Adrenal gland (tissue), 12 donors: ENCODE data around the gene DENND5B. TPM values are rescaled to one million over a fixed set of nuclear protein-coding genes. Genes with fewer than 3 reads are reported as not detected.

Source experiments
- DNase-seq, 7 donors: peaks; one replicate each; pipeline ENCODE4 v3.0.0-alpha.2; 2019 to 2020
- H3K27ac ChIP-seq, 5 donors: fragments of 200-600 bp; sonication (generic) in 4 of 5; 1 replicate in 3 of 5; 2 replicates in 2 of 5; pipeline versions ENCODE4 v1.5.1 to v1.8.0; 2016 to 2020; ENCODE audit warnings: mild to moderate bottlenecking in 1 of 5
- H3K27me3 ChIP-seq: fragments of 200-600 bp; 2 replicates; pipeline ENCODE4 v1.8.0; 2021
- H3K36me3 ChIP-seq, 2 donors: fragments of 200-600 bp; replicated peaks in 1 of 2; 1 replicate in 1 of 2; 2 replicates in 1 of 2; pipeline versions ENCODE4 v1.5.1 to v1.8.0; 2018 to 2022
- H3K4me1 ChIP-seq, 2 donors: fragments of 200-600 bp; replicated peaks in 1 of 2; 1 replicate in 1 of 2; 2 replicates in 1 of 2; pipeline versions ENCODE4 v1.5.1 to v1.8.0; 2018 to 2021
- H3K4me3 ChIP-seq, 4 donors: fragments of 200-600 bp; sonication (generic) in 3 of 4; one replicate each; pipeline ENCODE4 v1.5.1; 2016 to 2018
- H3K9me3 ChIP-seq, 3 donors: fragments of 200-600 bp; sonication (generic) in 1 of 3; replicated peaks in 1 of 3; 1 replicate in 2 of 3; 2 replicates in 1 of 3; pipeline versions ENCODE4 v1.5.1 to v1.8.0; 2016 to 2021
- POLR2A ChIP-seq, 2 donors: fragments of 450-650 bp; IDR thresholded peaks; one replicate each; pipeline ENCODE4 v1.6.1; 2017; ENCODE audit warnings: antibody characterized with exemption in 2 of 2, mild to moderate bottlenecking in 2 of 2, moderate library complexity in 1 of 2
- WGBS, 4 donors: extraction: QIAGEN DNeasy Blood & Tissue Kit in 2 of 4; methylation state at CpG; one replicate each; pipeline versions ENCODE4 v1.1.5 to v1.1.7; 2013 to 2017; 5-methylcytosine and 5-hydroxymethylcytosine counted together
- intact Hi-C, 2 donors: fragments of 100-400 bp; cut with DNase I; formaldehyde crosslinking; loops; one replicate each; pipeline versions ENCODE4 v1.14.1 to v1.15.0; 2022 to 2023
- polyA plus RNA-seq, 3 donors: library from polyadenylated mRNA; stranded (reverse); fragments of 200-250 nt in 2 of 3; fragments of 350-450 nt in 1 of 3; fragmentation: Illumina TruSeq in 1 of 3; extraction: RNeasy Lipid Tissue Mini Kit (QIAGEN cat#74804) in 1 of 3; gene quantifications; one replicate each; pipeline ENCODE4 v1.2.3, GENCODE V29; 2013 to 2014
- total RNA-seq, 9 donors: library from RNA; depleted of rRNA in 4 of 9; stranded (reverse); fragments of >200 nt in 4 of 9; fragments of 120-200 nt in 1 of 9; fragmentation: NEBNext Ultra II Directional in 1 of 9; extraction: Animal tissue kit (Norgen Biotek cat#: 25700) in 1 of 9; gene quantifications; one replicate each; pipeline versions ENCODE4 v1.1.0 to v1.2.4, GENCODE V29; 2013 to 2023
- TF ChIP-seq, protein P1 (sequence below), 6 experiments: fragments of 450-650 bp in 4 of 6; fragments of 200-600 bp in 2 of 6; sonication (generic) in 1 of 6; IDR thresholded peaks; 1 replicate in 5 of 6; 2 replicates in 1 of 6; pipeline versions ENCODE4 v1.5.1 to v1.8.0; 2016 to 2021; ENCODE audit warnings: antibody characterized with exemption in 6 of 6, mild to moderate bottlenecking in 2 of 6, moderate library complexity in 1 of 6
- donor health status: healthy with polysubstance abuse.
- donor health status: Bipolar disorder and iron deficiency.
- donor health status: DM: yes; HTN: yes; CAD: no.
- donor health status: DM: no; HTN: no; CAD: no.
- donor health status: DM: no; HTN: no; CAD: no.
- donor health status: DM: yes; HTN: yes; CAD: no.

DENND5B gene
- total and polyA plus RNA-seq, 12 donors, result 4.2 to 32.5 (median 23.0) TPM

DNA sequence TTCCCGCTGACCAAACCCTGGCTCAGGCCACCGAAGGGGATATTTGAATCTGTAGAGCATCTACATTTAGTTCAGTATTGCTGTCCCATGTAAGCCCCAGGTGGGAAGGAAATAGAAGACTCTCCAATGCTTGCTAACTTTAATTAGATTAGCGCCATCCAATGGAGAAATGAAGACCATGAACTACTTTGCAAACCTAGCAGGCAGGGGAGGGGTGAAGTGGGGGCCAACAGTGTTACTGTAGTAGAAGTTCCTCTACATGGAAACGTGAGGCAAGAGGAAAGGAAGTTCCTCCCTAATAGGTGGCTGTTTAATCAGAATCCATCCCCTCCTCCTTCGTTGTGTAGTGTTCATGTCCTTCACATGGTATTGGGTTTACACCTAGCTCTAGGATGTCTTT lies 9.3 kb upstream of the DENND5B start:
- Histone ChIP-seq H3K27ac (no peak overlapping the region), H3K36me3 (no peaks in the 10 kb centered on the region), H3K4me1 (no peaks in the 10 kb centered on the region), H3K4me3 (no peak overlapping the region), H3K27me3 (no peaks in the 10 kb centered on the region), H3K9me3 (no peaks in the 10 kb centered on the region)
- 80 to 91% (median 88%) methylated on average over 5 of the region's 5 CpGs for WGBS, 4 donors
- TF ChIP-seq, protein P1, sequence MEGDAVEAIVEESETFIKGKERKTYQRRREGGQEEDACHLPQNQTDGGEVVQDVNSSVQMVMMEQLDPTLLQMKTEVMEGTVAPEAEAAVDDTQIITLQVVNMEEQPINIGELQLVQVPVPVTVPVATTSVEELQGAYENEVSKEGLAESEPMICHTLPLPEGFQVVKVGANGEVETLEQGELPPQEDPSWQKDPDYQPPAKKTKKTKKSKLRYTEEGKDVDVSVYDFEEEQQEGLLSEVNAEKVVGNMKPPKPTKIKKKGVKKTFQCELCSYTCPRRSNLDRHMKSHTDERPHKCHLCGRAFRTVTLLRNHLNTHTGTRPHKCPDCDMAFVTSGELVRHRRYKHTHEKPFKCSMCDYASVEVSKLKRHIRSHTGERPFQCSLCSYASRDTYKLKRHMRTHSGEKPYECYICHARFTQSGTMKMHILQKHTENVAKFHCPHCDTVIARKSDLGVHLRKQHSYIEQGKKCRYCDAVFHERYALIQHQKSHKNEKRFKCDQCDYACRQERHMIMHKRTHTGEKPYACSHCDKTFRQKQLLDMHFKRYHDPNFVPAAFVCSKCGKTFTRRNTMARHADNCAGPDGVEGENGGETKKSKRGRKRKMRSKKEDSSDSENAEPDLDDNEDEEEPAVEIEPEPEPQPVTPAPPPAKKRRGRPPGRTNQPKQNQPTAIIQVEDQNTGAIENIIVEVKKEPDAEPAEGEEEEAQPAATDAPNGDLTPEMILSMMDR (IDR thresholded peaks at IDR 0.05), result no peak
- no peak for TF ChIP-seq POLR2A (IDR thresholded peaks at IDR 0.05)
- DNase-seq, result no peak
- intact Hi-C loops, result no loop called here

GRCh38 chr12:31599053-31599452 lies 8.1 kb upstream of the DENND5B start:
- H3K4me3 ChIP-seq, result no peak overlapping the region
- intact Hi-C loops, result no loop called here
- no peaks in the 10 kb centered on the region for H3K36me3 ChIP-seq
- no peaks in the 10 kb centered on the region for H3K9me3 ChIP-seq
- H3K27me3 ChIP-seq, result no peaks in the 10 kb centered on the region
- no peak for DNase-seq
- TF ChIP-seq POLR2A (IDR thresholded peaks at IDR 0.05), result no peak
- TF ChIP-seq, protein P1 (IDR thresholded peaks at IDR 0.05), result no peak
- H3K4me1 ChIP-seq, result no peaks in the 10 kb centered on the region
- 82 to 96% (median 91%) methylated on average over 4 of the region's 4 CpGs for whole genome bisulfite sequencing, 4 donors
- no peak overlapping the region for H3K27ac ChIP-seq

DNA sequence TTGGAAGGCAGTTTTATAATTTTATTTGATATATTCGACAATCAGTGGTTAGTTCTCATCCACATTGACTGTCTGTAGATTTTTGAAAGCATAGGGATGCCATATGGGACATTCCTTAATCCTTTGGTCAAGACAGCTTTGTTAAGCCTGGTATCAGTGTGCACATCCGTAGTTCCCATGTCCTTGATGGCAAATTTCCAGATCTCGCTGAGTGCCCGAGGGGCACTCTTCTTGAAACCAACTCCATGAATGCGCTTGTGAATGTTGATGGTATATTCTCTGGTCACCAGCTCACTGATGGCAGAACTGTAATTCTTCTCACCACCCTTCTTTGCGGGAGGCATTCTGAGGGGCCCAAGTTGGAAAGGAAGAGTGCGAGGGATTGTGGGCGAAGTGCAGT lies 6.1 kb upstream of the DENND5B start:
- intact Hi-C loops, result no loop called here
- H3K27me3 ChIP-seq, result no peaks in the 10 kb centered on the region
- peaks cover 0 to under 1% of the 10 kb centered on the region in 2 donors for H3K4me1 ChIP-seq
- WGBS, 4 donors, result 74 to 81% (median 76%) methylated on average over 8 of the region's 8 CpGs
- TF ChIP-seq POLR2A (IDR thresholded peaks at IDR 0.05), result no peak
- TF ChIP-seq, protein P1 (IDR thresholded peaks at IDR 0.05), result no peak
- no peak for DNase-seq
- H3K36me3 ChIP-seq, result no peaks in the 10 kb centered on the region
- H3K4me3 ChIP-seq, result no peak overlapping the region
- no peak overlapping the region for H3K27ac ChIP-seq
- H3K9me3 ChIP-seq, result no peaks in the 10 kb centered on the region

DNA sequence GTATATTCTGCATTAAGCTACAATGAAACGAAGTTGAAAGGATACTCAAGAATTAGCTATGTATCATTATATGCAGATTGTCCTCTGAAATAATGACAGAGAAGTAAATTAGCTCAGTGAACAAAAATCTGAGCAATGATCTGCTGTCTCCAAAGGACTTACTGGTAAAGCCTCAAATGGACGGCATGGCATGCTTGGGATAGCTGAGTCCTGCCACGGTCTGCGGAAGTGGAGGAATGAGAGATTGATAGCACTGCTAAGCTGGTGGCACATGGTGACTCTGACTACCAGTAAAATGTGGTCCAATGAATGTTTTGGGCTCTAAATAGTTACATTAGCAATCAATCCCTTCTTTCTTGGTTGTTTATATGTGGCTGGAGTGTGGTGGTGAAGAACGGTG lies 3.7 kb upstream of the DENND5B start:
- Histone ChIP-seq H3K4me3 (no peak overlapping the region), H3K27me3 (no peaks in the 10 kb centered on the region), H3K9me3 (no peaks in the 10 kb centered on the region), H3K27ac (no peak overlapping the region), H3K4me1 (peaks cover 0 to 8% of the 10 kb centered on the region in 2 donors), H3K36me3 (no peaks in the 10 kb centered on the region)
- intact Hi-C loops, result no loop called here
- 72 to 78% (median 75%) methylated on average over 5 of the region's 5 CpGs for WGBS, 4 donors
- TF ChIP-seq, protein P1 (IDR thresholded peaks at IDR 0.05), result no peak
- no peak for TF ChIP-seq POLR2A (IDR thresholded peaks at IDR 0.05)
- DNase-seq, result no peak
